Upper lobe of right lung (tissue), 1 donor: ENCODE measurements around the gene OAT. TPM values are rescaled to one million over a fixed set of nuclear protein-coding genes. Genes with fewer than 3 reads are reported as not detected.

Experiments used
- ATAC-seq: fragments of 200-7000 bp; cut with Tn5 transposase; one replicate; pipeline ENCODE4 v1.9.1; 2020; ENCODE audit warnings: mild to moderate bottlenecking, moderate library complexity
- DNase-seq: peaks from one replicate; pipeline ENCODE4 v3.0.0-alpha.2; 2020
- H3K27ac ChIP-seq: fragments of 200-600 bp; one replicate; pipeline ENCODE4 v1.8.0; 2022
- H3K27me3 ChIP-seq: fragments of 200-600 bp; one replicate; pipeline ENCODE4 v1.8.0; 2022; ENCODE audit warnings: mild to moderate bottlenecking
- H3K36me3 ChIP-seq: fragments of 200-600 bp; one replicate; pipeline ENCODE4 v1.8.0; 2022
- H3K4me1 ChIP-seq: fragments of 200-600 bp; one replicate; pipeline ENCODE4 v1.8.0; 2022
- H3K4me3 ChIP-seq: fragments of 200-600 bp; one replicate; pipeline ENCODE4 v1.8.0; 2022; ENCODE audit warnings: mild to moderate bottlenecking
- H3K9me3 ChIP-seq: fragments of 200-600 bp; one replicate; pipeline ENCODE4 v1.8.0; 2022
- CTCF ChIP-seq: fragments of 200-600 bp; IDR thresholded peaks from one replicate; pipeline ENCODE4 v1.8.0; 2022; ENCODE audit warnings: antibody characterized with exemption
- intact Hi-C: fragments of 100-400 bp; cut with DNase I; formaldehyde crosslinking; loops from one replicate; pipeline ENCODE4 v1.11.0; 2022
- total RNA-seq: library from RNA; stranded (reverse); fragmentation: NEBNext Ultra II Directional; extraction: Animal tissue kit (Norgen Biotek cat#: 25700); gene quantifications from one replicate; pipeline ENCODE4 v1.2.1, GENCODE V29; 2021
- donor health status: DM: no; HTN: yes; CAD: no; lungs with severe emphysema.

The OAT gene
- total RNA-seq, 1 donor from 2014 or later, result 55.2 TPM

GRCh38 chr10:124356701-124357560 lies 61.8 kb downstream of the OAT start:
- peak; percentile 35 for DNase-seq
- Histone ChIP-seq H3K4me1 (peaks cover 10% of the 10 kb centered on the region), H3K9me3 (peaks cover 4% of the 10 kb centered on the region), H3K27ac (no peak overlapping the region), H3K27me3 (no peaks in the 10 kb centered on the region), H3K36me3 (no peaks in the 10 kb centered on the region), H3K4me3 (no peak overlapping the region)
- ATAC-seq, result no peak
- intact Hi-C loops, result no loop called here
- TF ChIP-seq CTCF, result no peak

- H3K4me3 ChIP-seq, result peak overlapping the region; percentile 42
- peak overlapping the region; percentile 25 for H3K27ac ChIP-seq
- H3K27me3 ChIP-seq, result no peaks in the 10 kb centered on the region
- peaks cover 10% of the 10 kb centered on the region for H3K4me1 ChIP-seq
- intact Hi-C loops, result no loop called here
- H3K9me3 ChIP-seq, result peaks cover 2% of the 10 kb centered on the region
- DNase-seq, result peak; percentile 82
- ATAC-seq, result peak; percentile 92
- no peak for TF ChIP-seq CTCF
- H3K36me3 ChIP-seq, result no peaks in the 10 kb centered on the region
These were observed 64.0 kb downstream of the OAT start for GRCh38 chr10:124354411-124355382.

- Histone ChIP-seq H3K4me3 (no peak overlapping the region), H3K27ac (no peak overlapping the region), H3K36me3 (no peaks in the 10 kb centered on the region), H3K9me3 (no peaks in the 10 kb centered on the region), H3K27me3 (no peaks in the 10 kb centered on the region), H3K4me1 (peaks cover 10% of the 10 kb centered on the region)
- DNase-seq, result peak; percentile 57
- TF ChIP-seq CTCF, result no peak
- intact Hi-C loops, result no loop called here
- no peak for ATAC-seq
These were observed 64.8 kb downstream of the OAT start for GRCh38 chr10:124353896-124354295.

- H3K4me1 ChIP-seq, result peaks cover 10% of the 10 kb centered on the region
- intact Hi-C loops, result no loop called here
- H3K27ac ChIP-seq, result no peak overlapping the region
- TF ChIP-seq CTCF, result no peak
- no peaks in the 10 kb centered on the region for H3K36me3 ChIP-seq
- no peaks in the 10 kb centered on the region for H3K27me3 ChIP-seq
- no peak overlapping the region for H3K4me3 ChIP-seq
- H3K9me3 ChIP-seq, result no peaks in the 10 kb centered on the region
- DNase-seq (peak; percentile 50), ATAC-seq (no peak)
These were observed 65.5 kb downstream of the OAT start for GRCh38 chr10:124353091-124353815.

DNA sequence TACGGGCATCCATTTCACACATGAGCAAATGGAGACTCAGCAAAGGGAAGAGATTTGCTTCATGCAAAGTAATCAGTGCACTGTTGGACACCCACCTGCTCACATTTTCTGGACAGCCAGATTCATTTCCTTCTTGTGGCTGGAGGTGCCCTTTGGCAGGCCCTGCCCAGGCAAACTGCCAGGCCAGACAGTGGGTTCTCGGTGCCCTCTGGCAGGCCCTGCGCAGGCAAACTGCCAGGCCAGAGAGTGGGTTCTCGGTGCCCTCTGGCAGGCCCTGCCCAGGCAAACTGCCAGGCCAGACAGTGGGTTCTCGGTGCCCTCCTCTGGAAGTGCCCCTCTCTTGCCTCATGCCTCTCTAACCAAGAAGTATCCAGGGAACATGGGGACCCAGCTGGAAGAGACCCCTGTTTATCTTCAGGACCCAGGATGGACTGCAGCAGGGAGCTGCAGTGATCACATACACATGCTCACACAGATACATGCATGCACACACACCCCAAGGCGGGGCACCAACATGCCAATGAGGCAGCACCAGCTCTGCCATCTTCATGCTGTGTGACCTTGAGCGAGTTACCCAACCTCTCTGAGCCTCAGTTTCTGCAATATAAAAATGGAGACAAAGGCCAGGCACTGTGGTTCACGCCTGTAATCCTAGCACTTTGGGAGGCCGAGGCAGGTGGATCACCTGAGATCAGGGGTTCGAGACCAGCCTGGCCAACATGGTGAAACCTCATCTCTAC lies 67.1 kb downstream of the OAT start:
- ATAC-seq, result no peak
- peaks cover 10% of the 10 kb centered on the region for H3K4me1 ChIP-seq
- no peaks in the 10 kb centered on the region for H3K9me3 ChIP-seq
- no peaks in the 10 kb centered on the region for H3K36me3 ChIP-seq
- intact Hi-C loops, result no loop called here
- no peak overlapping the region for H3K27ac ChIP-seq
- H3K27me3 ChIP-seq, result no peaks in the 10 kb centered on the region
- no peak overlapping the region for H3K4me3 ChIP-seq
- DNase-seq, result peak; percentile 48
- no peak for TF ChIP-seq CTCF
